Common myeloid progenitor, CD34-positive (primary cell): ENCODE data around the gene LXN.

ENCODE experiments used
- CTCF ChIA-PET: fragments of 350-600 bp; sonication (Branson Sonifier 250); formaldehyde crosslinking; loops from one replicate; lab custom pipeline; 2021; ENCODE audit warnings: antibody characterized with exemption; lab: Charles Lee
- POLR2A ChIA-PET: fragments of 350-600 bp; sonication (Branson Sonifier 250); formaldehyde crosslinking; loops from one replicate; lab custom pipeline; 2021; ENCODE audit warnings: antibody characterized with exemption; lab: Charles Lee
- DNase-seq, 3 donors: peaks; one replicate each; pipeline versions ENCODE4 v3.0.0 to v3.0.0-alpha.2; 2013
- H3K27ac ChIP-seq, 2 experiments: 1 replicate in 1 of 2; 2 replicates in 1 of 2; pipeline ENCODE4 v1.7.0; 2013; ENCODE audit warnings: inconsistent platforms in 2 of 2, low read length in 2 of 2, mild to moderate bottlenecking in 2 of 2, low read depth in 1 of 2, moderate library complexity in 1 of 2; ENCODE audit not compliant: severe bottlenecking in 2 of 2, insufficient read depth in 1 of 2, poor library complexity in 1 of 2
- H3K27me3 ChIP-seq, 5 experiments: replicated peaks in 2 of 5; 1 replicate in 3 of 5; 2 replicates in 2 of 5; pipeline versions ENCODE4 v1.6.1 to v1.7.0; 2013; ENCODE audit warnings: low read length in 4 of 5, mild to moderate bottlenecking in 2 of 5, moderate library complexity in 2 of 5, inconsistent platforms in 1 of 5; ENCODE audit not compliant: insufficient read depth in 5 of 5, control insufficient read depth in 4 of 5
- H3K36me3 ChIP-seq, 4 experiments: 1 replicate in 2 of 4; 2 replicates in 2 of 4; pipeline versions ENCODE4 v1.6.1 to v1.7.0; 2013; ENCODE audit warnings: low read length in 3 of 4, control low read depth in 1 of 4, mild to moderate bottlenecking in 1 of 4; ENCODE audit not compliant: control insufficient read depth in 4 of 4, insufficient read depth in 4 of 4
- H3K4me1 ChIP-seq, 4 experiments: 1 replicate in 3 of 4; 2 replicates in 1 of 4; pipeline versions ENCODE4 v1.6.1 to v1.7.1; 2013; ENCODE audit warnings: low read length in 3 of 4, mild to moderate bottlenecking in 3 of 4, control low read depth in 1 of 4, inconsistent platforms in 1 of 4, moderate library complexity in 1 of 4; ENCODE audit not compliant: control insufficient read depth in 4 of 4, insufficient read depth in 4 of 4; ENCODE audit errors: control extremely low read depth in 1 of 4
- H3K4me3 ChIP-seq, 7 experiments: 1 replicate in 4 of 7; 2 replicates in 3 of 7; pipeline versions ENCODE4 v1.5.1 to v1.7.0; 2013; ENCODE audit warnings: mild to moderate bottlenecking in 7 of 7, low read length in 6 of 7, moderate library complexity in 6 of 7, inconsistent platforms in 2 of 7, low read depth in 2 of 7, control low read depth in 1 of 7; ENCODE audit not compliant: insufficient read depth in 4 of 7, control insufficient read depth in 1 of 7; ENCODE audit errors: extremely low read depth in 1 of 7
- H3K9me3 ChIP-seq, 5 experiments: 1 replicate in 4 of 5; 2 replicates in 1 of 5; pipeline versions ENCODE4 v1.6.1 to v1.7.1; 2013; ENCODE audit warnings: low read length in 4 of 5, mild to moderate bottlenecking in 2 of 5, inconsistent platforms in 1 of 5, low read depth in 1 of 5, moderate library complexity in 1 of 5; ENCODE audit not compliant: control insufficient read depth in 4 of 5, insufficient read depth in 2 of 5; ENCODE audit errors: control extremely low read depth in 1 of 5
- WGBS: methylation state at CpG from one replicate; pipeline ENCODE4 v1.1.5; 2013; ENCODE audit not compliant: insufficient coverage; 5-methylcytosine and 5-hydroxymethylcytosine counted together

The LXN gene

GRCh38 chr3:158660711-158661110 lies 11.7 kb downstream of the LXN start:
- H3K36me3 ChIP-seq = peaks cover 7 to 60% (median 33%) of the 10 kb centered on the region in 4 experiments
- ChIA-PET POLR2A (no interaction called here), CTCF (interaction anchor here (0.7 to 7.0 kb wide), 16 partner anchors 10 to 142 kb away, joined by 3 to 84 read pairs (median 6); partner anchors contain the start of genes GFM1, LXN and MFSD1)
- peaks cover 0 to 11% (median 8%) of the 10 kb centered on the region in 4 experiments for H3K4me1 ChIP-seq
- no peaks in the 10 kb centered on the region for H3K27me3 ChIP-seq
- no peak overlapping the region for H3K4me3 ChIP-seq
- 80% methylated on average over 1 of the region's 4 CpGs for WGBS
- H3K9me3 ChIP-seq = no peaks in the 10 kb centered on the region
- no peak for DNase-seq
- H3K27ac ChIP-seq = no peak overlapping the region

DNA sequence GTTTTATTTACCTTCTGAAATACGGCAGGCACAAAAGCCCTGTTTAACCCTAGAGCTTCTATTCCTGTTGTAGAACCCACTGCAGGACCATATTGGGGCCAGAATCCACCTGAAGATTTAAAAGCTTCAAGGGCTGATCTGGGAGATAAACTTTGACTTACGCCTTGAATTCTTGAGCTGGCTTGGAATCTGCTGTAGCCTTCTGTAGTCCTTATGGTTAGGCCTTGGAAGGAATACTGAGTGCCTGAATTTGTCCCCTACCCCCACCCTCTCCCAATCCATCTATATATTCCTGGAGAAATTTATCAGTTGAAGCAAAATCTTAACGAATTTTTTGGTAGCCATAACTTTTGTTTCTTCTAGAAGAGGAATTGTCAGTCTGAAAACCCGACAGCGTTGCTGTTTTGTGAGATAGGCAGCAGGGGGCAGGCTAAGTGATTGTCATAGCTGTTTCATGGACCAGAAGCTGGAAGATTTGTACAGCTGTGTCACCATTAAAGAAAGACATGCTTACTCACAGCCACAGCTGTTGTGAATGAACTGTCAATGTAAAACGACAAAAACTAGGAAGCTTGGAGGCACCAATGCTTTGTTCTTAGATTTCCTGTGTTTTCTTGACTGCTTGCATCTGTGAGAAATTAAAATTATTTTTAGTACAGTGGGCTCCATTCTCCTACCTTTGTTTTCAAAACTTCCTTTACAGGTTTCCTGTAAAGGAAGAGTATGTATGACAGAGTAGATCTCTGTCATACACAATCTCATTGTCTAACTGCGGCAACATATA lies 12.8 kb downstream of the LXN start:
- Histone ChIP-seq H3K4me1 (peaks cover 0 to 11% (median 8%) of the 10 kb centered on the region in 4 experiments), H3K9me3 (no peaks in the 10 kb centered on the region), H3K36me3 (peaks cover 5 to 56% (median 32%) of the 10 kb centered on the region in 4 experiments), H3K27ac (peak overlapping the region; percentile 6 to 46), H3K4me3 (peak overlapping the region in 1 of 7 experiments; percentile 26), H3K27me3 (no peaks in the 10 kb centered on the region)
- 29% methylated on average over 4 of the region's 7 CpGs for WGBS
- POLR2A ChIA-PET = interaction anchor here (1.3 kb wide), 1 partner anchor 15 kb away, joined by 7 read pairs; the partner anchor contains the start of gene GFM1
- DNase-seq = peak; percentile 83 to 93 (median 93)
- CTCF ChIA-PET = interaction anchor here (0.9 to 7.0 kb wide), 26 partner anchors 12 to 593 kb away, joined by 3 to 84 read pairs (median 5); partner anchors contain the start of genes GFM1, LXN and MFSD1

- DNase-seq = no peak
- 100% methylated on average over 4 of the region's 7 CpGs for WGBS
- no peaks in the 10 kb centered on the region for H3K27me3 ChIP-seq
- H3K27ac ChIP-seq = peak overlapping the region; percentile 6 to 46
- ChIA-PET CTCF (interaction anchor here (0.8 to 7.0 kb wide), 21 partner anchors 10 to 593 kb away, joined by 3 to 84 read pairs (median 5); partner anchors contain the start of genes GFM1, LXN and MFSD1), POLR2A (interaction anchor here (0.7 to 1.3 kb wide), 2 partner anchors 14 to 550 kb away, joined by 3 to 7 read pairs; partner anchors contain the start of gene GFM1)
- H3K4me1 ChIP-seq = peaks cover 0 to 11% (median 8%) of the 10 kb centered on the region in 4 experiments
- H3K9me3 ChIP-seq = no peaks in the 10 kb centered on the region
- no peak overlapping the region for H3K4me3 ChIP-seq
- peaks cover 5 to 51% (median 31%) of the 10 kb centered on the region in 4 experiments for H3K36me3 ChIP-seq
Observed at GRCh38 chr3:158658889-158659288, 13.6 kb downstream of the LXN start.

GRCh38 chr3:158652463-158652862 lies 20.0 kb downstream of the LXN start:
- H3K9me3 ChIP-seq = no peaks in the 10 kb centered on the region
- no peak overlapping the region for H3K4me3 ChIP-seq
- peaks cover 5 to 59% (median 33%) of the 10 kb centered on the region in 4 experiments for H3K36me3 ChIP-seq
- WGBS = 100% methylated on average over 1 of the region's 3 CpGs
- no peak overlapping the region for H3K27ac ChIP-seq
- no peak for DNase-seq
- ChIA-PET CTCF (interaction anchor here (0.8 to 2.8 kb wide), 5 partner anchors 7 to 145 kb away, joined by 3 to 11 read pairs (median 4); no protein-coding TSS in a partner anchor), POLR2A (no interaction called here)
- no peaks in the 10 kb centered on the region for H3K4me1 ChIP-seq
- H3K27me3 ChIP-seq = no peaks in the 10 kb centered on the region

DNA sequence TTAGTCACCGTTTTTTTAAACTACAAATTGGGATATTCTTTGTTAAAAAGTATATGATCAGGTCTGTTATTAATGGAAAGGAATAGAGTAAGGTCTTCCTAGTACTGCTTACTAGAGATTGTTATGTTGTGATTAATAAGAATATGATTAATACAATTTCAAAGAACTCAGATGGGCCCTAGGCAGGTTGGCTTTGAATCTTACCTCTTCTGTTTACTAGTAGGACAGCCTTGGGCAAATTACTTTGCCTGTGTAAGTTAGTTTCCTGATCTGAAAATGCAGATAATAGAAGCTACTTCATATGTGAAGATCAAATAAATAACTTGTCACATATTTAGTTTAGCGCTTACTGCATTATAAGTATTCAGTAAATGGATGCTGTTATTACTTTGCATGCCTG lies 21.3 kb downstream of the LXN start:
- WGBS = no CpG with 5 or more reads among the region's 2 CpGs
- H3K4me1 ChIP-seq = no peaks in the 10 kb centered on the region
- ChIA-PET POLR2A (no interaction called here), CTCF (interaction anchor here (0.9 to 1.7 kb wide), 3 partner anchors 73 to 138 kb away, joined by 3 to 5 read pairs (median 3); no protein-coding TSS in a partner anchor)
- no peak overlapping the region for H3K27ac ChIP-seq
- no peak overlapping the region for H3K4me3 ChIP-seq
- no peaks in the 10 kb centered on the region for H3K9me3 ChIP-seq
- H3K27me3 ChIP-seq = no peaks in the 10 kb centered on the region
- H3K36me3 ChIP-seq = peaks cover 5 to 60% (median 33%) of the 10 kb centered on the region in 4 experiments
- DNase-seq = no peak

GRCh38 chr3:158649791-158650190 lies 22.7 kb downstream of the LXN start:
- WGBS = 57% methylated on average over 3 of the region's 4 CpGs
- peak overlapping the region in 1 of 2 experiments; percentile 49 for H3K27ac ChIP-seq
- no peaks in the 10 kb centered on the region for H3K9me3 ChIP-seq
- DNase-seq = no peak
- H3K4me3 ChIP-seq = no peak overlapping the region
- H3K36me3 ChIP-seq = peaks cover 5 to 56% (median 29%) of the 10 kb centered on the region in 4 experiments
- H3K27me3 ChIP-seq = no peaks in the 10 kb centered on the region
- H3K4me1 ChIP-seq = peaks cover 0 to 10% (median 7%) of the 10 kb centered on the region in 4 experiments
- ChIA-PET POLR2A (no interaction called here), CTCF (interaction anchor here (0.7 kb wide), 1 partner anchor 13 kb away, joined by 3 read pairs; no protein-coding TSS in a partner anchor)
